Measurements from ENCODE around the gene ERAP2. TPM values are rescaled to one million over a fixed set of nuclear protein-coding genes. Genes with fewer than 3 reads are reported as not detected.
A peak's percentile ranks its signal among the peaks of the same experiment; 100 is the strongest.

The ERAP2 gene
- total RNA-seq, 2 experiments from 2014 or later = 19.5 to 29.3 TPM

DNA sequence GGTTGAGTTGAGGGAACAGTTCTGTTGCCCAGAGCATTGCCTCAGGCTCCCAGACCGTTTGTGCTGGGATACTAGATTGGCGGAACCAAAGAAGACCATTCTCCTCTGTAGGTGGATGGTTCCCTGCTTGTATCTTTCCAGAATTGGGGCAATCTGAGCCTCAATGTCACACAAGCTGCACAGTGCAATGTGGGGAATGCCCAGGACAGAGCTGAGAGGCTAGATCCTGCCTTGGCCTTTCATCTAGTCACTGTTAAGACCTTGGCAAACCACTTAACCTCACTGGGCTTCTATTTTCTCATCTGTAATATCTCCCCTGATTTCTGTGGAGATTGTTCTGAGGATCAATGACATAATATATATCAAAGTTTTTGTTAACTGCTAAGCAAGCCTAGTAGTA is 16.9 kb upstream of the ERAP2 start:
- H4K20me1 ChIP-seq (ENCODE audit: insufficient read depth, low read length) = no peaks in the 10 kb centered on the region
- H3K27ac ChIP-seq (ENCODE audit: low read depth, low read length, poor library complexity, severe bottlenecking) = no peak overlapping the region
- H3K4me2 ChIP-seq (ENCODE audit: low read length) = no peak overlapping the region
- peaks cover 13% of the 10 kb centered on the region for H3K4me1 ChIP-seq (ENCODE audit: insufficient read depth, low read length, poor library complexity, severe bottlenecking)
- H3K9me2 ChIP-seq (ENCODE audit: insufficient read depth, low read length) = no peaks in the 10 kb centered on the region
- H3K4me3 ChIP-seq (ENCODE audit: low read depth, low read length, poor library complexity, severe bottlenecking) = no peak overlapping the region
- ChIA-PET CTCF (ENCODE audit: unreplicated experiment) (no interaction called here), POLR2A (no interaction called here)
- BruUV-seq (replicated peaks) = no TSS peak
- TF ChIP-seq CTCF (conservative IDR thresholded peaks at IDR 0.05; ENCODE audit: low read length) (no peak), EZH2phosphoT487 (IDR thresholded peaks at IDR 0.05; ENCODE audit: borderline replicate concordance, low read depth, low read length) (no peak)
- no peaks in the 10 kb centered on the region for H3K79me2 ChIP-seq (ENCODE audit: insufficient read depth, low read depth, low read length)
- no peak for DNase-seq (ENCODE audit: low spot score)
- no peaks in the 10 kb centered on the region for H3K9me3 ChIP-seq (ENCODE audit: low read length)
- H3K36me3 ChIP-seq (ENCODE audit: insufficient read depth, low read length) = no peaks in the 10 kb centered on the region
- intact Hi-C loops (cut with micrococcal nuclease; ENCODE audit: unreplicated experiment) = no loop called here
- H2AFZ ChIP-seq (ENCODE audit: low read length) = no peak overlapping the region

DNA sequence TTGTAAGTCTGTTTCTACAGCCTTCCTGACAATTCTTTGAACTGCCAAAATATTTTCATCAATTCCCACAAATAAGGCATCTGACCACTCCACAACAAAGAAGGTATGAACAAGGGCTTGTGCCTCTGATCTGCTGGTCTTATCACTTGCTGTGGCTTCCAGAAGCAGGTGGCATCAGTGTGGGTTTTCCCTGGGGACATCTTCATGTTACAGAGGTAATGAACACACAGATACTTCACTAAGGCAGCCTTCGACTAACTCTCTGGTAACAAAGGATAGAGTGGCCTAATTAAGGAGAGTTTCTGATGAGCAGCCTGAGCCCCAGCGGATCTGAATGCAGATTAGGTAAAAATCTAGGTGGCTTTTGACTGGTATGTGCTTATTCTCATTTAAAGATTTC is 15.2 kb upstream of the ERAP2 start:
- Histone ChIP-seq H3K27ac (ENCODE audit: low read depth, low read length, poor library complexity, severe bottlenecking) (no peak overlapping the region), H3K79me2 (ENCODE audit: insufficient read depth, low read depth, low read length) (no peaks in the 10 kb centered on the region), H3K36me3 (ENCODE audit: insufficient read depth, low read length) (no peaks in the 10 kb centered on the region), H2AFZ (ENCODE audit: low read length) (peak overlapping the region; percentile 33; the same call in 1 of the 2 replicates), H3K4me2 (ENCODE audit: low read length) (peak overlapping the region; percentile 33), H4K20me1 (ENCODE audit: insufficient read depth, low read length) (no peaks in the 10 kb centered on the region), H3K4me1 (ENCODE audit: insufficient read depth, low read length, poor library complexity, severe bottlenecking) (peaks cover 13% of the 10 kb centered on the region), H3K4me3 (ENCODE audit: low read depth, low read length, poor library complexity, severe bottlenecking) (no peak overlapping the region), H3K9me2 (ENCODE audit: insufficient read depth, low read length) (no peaks in the 10 kb centered on the region), H3K9me3 (ENCODE audit: low read length) (no peaks in the 10 kb centered on the region)
- DNase-seq (ENCODE audit: low spot score) = peak; percentile 82
- no TSS peak for BruUV-seq (replicated peaks)
- intact Hi-C loops (cut with micrococcal nuclease; ENCODE audit: unreplicated experiment) = no loop called here
- ChIA-PET POLR2A (interaction anchor here (0.7 to 1.7 kb wide), 3 partner anchors 11 to 55 kb away, joined by 3 to 4 read pairs (median 3); partner anchors contain the start of gene ERAP2), CTCF (ENCODE audit: unreplicated experiment) (no interaction called here)
- no peak for TF ChIP-seq CTCF (conservative IDR thresholded peaks at IDR 0.05; ENCODE audit: low read length)
- no peak for TF ChIP-seq EZH2phosphoT487 (IDR thresholded peaks at IDR 0.05; ENCODE audit: borderline replicate concordance, low read depth, low read length)

DNA sequence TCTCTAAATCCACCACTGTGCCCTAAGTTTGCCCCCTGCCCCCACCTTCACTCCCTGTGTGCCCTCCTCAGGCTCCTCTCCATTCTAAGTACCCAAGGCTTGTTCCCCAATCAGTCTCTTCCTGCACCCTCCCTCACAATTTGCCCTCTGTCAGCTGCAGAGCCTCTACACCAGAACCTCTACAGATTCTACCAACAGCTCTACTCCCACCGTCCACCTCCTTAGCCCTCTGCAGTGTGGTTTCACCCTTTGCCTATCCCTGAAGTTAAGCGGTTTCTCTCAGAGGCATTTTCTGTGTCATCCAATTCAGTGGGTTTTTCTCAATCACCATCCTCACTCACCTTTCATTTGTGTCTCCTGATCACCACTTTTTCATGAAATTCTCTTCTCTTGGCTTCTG is 13.2 kb upstream of the ERAP2 start:
- no TSS peak for BruUV-seq (replicated peaks)
- ChIA-PET CTCF (ENCODE audit: unreplicated experiment) (no interaction called here), POLR2A (interaction anchor here (0.6 to 3.4 kb wide), 4 partner anchors 12 to 524 kb away, joined by 3 to 22 read pairs (median 4); partner anchors contain the start of gene ERAP2)
- no peak for DNase-seq (ENCODE audit: low spot score)
- H3K27ac ChIP-seq (ENCODE audit: low read depth, low read length, poor library complexity, severe bottlenecking) = no peak overlapping the region
- H2AFZ ChIP-seq (ENCODE audit: low read length) = no peak overlapping the region
- H3K4me2 ChIP-seq (ENCODE audit: low read length) = no peak overlapping the region
- H3K9me2 ChIP-seq (ENCODE audit: insufficient read depth, low read length) = no peaks in the 10 kb centered on the region
- peaks cover 13% of the 10 kb centered on the region for H3K4me1 ChIP-seq (ENCODE audit: insufficient read depth, low read length, poor library complexity, severe bottlenecking)
- intact Hi-C loops (cut with micrococcal nuclease; ENCODE audit: unreplicated experiment) = no loop called here
- H3K36me3 ChIP-seq (ENCODE audit: insufficient read depth, low read length) = no peaks in the 10 kb centered on the region
- no peak overlapping the region for H3K4me3 ChIP-seq (ENCODE audit: low read depth, low read length, poor library complexity, severe bottlenecking)
- no peaks in the 10 kb centered on the region for H4K20me1 ChIP-seq (ENCODE audit: insufficient read depth, low read length)
- H3K9me3 ChIP-seq (ENCODE audit: low read length) = no peaks in the 10 kb centered on the region
- TF ChIP-seq CTCF (conservative IDR thresholded peaks at IDR 0.05; ENCODE audit: low read length) = no peak
- TF ChIP-seq EZH2phosphoT487 (IDR thresholded peaks at IDR 0.05; ENCODE audit: borderline replicate concordance, low read depth, low read length) = no peak
- no peaks in the 10 kb centered on the region for H3K79me2 ChIP-seq (ENCODE audit: insufficient read depth, low read depth, low read length)
